ENCODE data around the gene SLC25A20.

DNA sequence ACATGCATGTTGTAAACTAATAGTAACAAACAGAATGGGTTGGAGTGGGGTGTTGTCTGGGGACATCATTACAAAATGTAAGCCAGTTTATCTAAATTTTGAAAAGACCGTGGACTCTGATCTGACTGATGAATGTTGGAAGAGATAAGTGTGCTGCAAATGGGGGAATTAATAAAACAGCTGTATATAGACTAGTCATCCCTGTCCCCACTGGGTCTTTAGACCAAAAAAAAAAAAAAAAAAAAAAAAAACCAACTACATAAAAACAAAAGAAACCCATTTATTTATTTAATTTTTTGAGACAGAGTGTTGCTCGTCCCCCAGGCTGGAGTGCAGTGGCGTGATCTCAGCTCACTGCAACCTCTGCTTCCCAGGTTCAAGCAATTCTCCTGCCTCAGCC, 40.0 kb upstream of the SLC25A20 start:
- TF ChIP-seq, protein P1, sequence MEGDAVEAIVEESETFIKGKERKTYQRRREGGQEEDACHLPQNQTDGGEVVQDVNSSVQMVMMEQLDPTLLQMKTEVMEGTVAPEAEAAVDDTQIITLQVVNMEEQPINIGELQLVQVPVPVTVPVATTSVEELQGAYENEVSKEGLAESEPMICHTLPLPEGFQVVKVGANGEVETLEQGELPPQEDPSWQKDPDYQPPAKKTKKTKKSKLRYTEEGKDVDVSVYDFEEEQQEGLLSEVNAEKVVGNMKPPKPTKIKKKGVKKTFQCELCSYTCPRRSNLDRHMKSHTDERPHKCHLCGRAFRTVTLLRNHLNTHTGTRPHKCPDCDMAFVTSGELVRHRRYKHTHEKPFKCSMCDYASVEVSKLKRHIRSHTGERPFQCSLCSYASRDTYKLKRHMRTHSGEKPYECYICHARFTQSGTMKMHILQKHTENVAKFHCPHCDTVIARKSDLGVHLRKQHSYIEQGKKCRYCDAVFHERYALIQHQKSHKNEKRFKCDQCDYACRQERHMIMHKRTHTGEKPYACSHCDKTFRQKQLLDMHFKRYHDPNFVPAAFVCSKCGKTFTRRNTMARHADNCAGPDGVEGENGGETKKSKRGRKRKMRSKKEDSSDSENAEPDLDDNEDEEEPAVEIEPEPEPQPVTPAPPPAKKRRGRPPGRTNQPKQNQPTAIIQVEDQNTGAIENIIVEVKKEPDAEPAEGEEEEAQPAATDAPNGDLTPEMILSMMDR (IDR thresholded peaks at IDR 0.05 in 4 of 5, conservative IDR thresholded peaks at IDR 0.05 in 1 of 5) = no peak
- no peak for TF ChIP-seq POLR2A (IDR thresholded peaks at IDR 0.05)

All from gastrocnemius medialis (tissue), 4 donors.